Ascending aorta (tissue), 2 donors: ENCODE data around the gene RALGPS1. TPM values are rescaled to one million over a fixed set of nuclear protein-coding genes. Genes with fewer than 3 reads are reported as not detected.
A peak's percentile ranks its signal among the peaks of the same experiment; 100 is the strongest.

Experiments
- DNase-seq, 2 donors: peaks; one replicate each; pipeline ENCODE4 v3.0.0-alpha.2; 2019; ENCODE audit warnings: low spot score in 2 of 2
- H3K27ac ChIP-seq, 2 donors: fragments of 200-600 bp; sonication (generic); one replicate each; pipeline ENCODE4 v1.5.1; 2016 to 2017; ENCODE audit warnings: mild to moderate bottlenecking in 1 of 2
- H3K27me3 ChIP-seq: fragments of 200-600 bp; sonication (generic); one replicate; pipeline ENCODE4 v1.5.1; 2017
- H3K36me3 ChIP-seq, 2 donors: fragments of 200-600 bp; sonication (generic); one replicate each; pipeline ENCODE4 v1.5.1; 2016
- H3K4me1 ChIP-seq, 2 donors: fragments of 200-600 bp; sonication (generic); one replicate each; pipeline ENCODE4 v1.5.1; 2016 to 2017; ENCODE audit warnings: mild to moderate bottlenecking in 1 of 2
- H3K4me3 ChIP-seq, 2 donors: fragments of 200-600 bp; sonication (generic); one replicate each; pipeline ENCODE4 v1.5.1; 2016 to 2017; ENCODE audit warnings: mild to moderate bottlenecking in 1 of 2
- H3K9me3 ChIP-seq, 2 donors: fragments of 200-600 bp; sonication (generic); one replicate each; pipeline ENCODE4 v1.5.1; 2016
- intact Hi-C: fragments of 100-400 bp; cut with DNase I; formaldehyde crosslinking; loops from one replicate; pipeline ENCODE4 v1.15.1; 2023
- total RNA-seq: library from RNA; depleted of rRNA; stranded (reverse); fragments of >200 nt; gene quantifications from one replicate; pipeline ENCODE4 v1.1.0, GENCODE V29; 2016
- TF ChIP-seq, protein P1 (sequence below), 3 experiments: fragments of 200-600 bp in 2 of 3; fragments of 450-650 bp in 1 of 3; sonication (generic) in 2 of 3; IDR thresholded peaks; one replicate each; pipeline ENCODE4 v1.5.1; 2016 to 2019; ENCODE audit warnings: antibody characterized with exemption in 3 of 3, mild to moderate bottlenecking in 1 of 3, moderate library complexity in 1 of 3

The RALGPS1 gene
- total RNA-seq, 1 donor from 2014 or later = 9.8 TPM

GRCh38 chr9:127116957-127117356 lies 202.4 kb downstream of the RALGPS1 start:
- H3K4me3 ChIP-seq = no peak overlapping the region
- H3K36me3 ChIP-seq = peaks cover 0 to 2% of the 10 kb centered on the region in 2 donors
- no peak for DNase-seq
- no peaks in the 10 kb centered on the region for H3K9me3 ChIP-seq
- TF ChIP-seq, protein P1, sequence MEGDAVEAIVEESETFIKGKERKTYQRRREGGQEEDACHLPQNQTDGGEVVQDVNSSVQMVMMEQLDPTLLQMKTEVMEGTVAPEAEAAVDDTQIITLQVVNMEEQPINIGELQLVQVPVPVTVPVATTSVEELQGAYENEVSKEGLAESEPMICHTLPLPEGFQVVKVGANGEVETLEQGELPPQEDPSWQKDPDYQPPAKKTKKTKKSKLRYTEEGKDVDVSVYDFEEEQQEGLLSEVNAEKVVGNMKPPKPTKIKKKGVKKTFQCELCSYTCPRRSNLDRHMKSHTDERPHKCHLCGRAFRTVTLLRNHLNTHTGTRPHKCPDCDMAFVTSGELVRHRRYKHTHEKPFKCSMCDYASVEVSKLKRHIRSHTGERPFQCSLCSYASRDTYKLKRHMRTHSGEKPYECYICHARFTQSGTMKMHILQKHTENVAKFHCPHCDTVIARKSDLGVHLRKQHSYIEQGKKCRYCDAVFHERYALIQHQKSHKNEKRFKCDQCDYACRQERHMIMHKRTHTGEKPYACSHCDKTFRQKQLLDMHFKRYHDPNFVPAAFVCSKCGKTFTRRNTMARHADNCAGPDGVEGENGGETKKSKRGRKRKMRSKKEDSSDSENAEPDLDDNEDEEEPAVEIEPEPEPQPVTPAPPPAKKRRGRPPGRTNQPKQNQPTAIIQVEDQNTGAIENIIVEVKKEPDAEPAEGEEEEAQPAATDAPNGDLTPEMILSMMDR (IDR thresholded peaks at IDR 0.05) = no peak
- H3K27ac ChIP-seq = no peak overlapping the region
- intact Hi-C loops = no loop called here
- H3K27me3 ChIP-seq = no peaks in the 10 kb centered on the region
- H3K4me1 ChIP-seq = peaks cover 2 to 24% of the 10 kb centered on the region in 2 donors

GRCh38 chr9:127117801-127118200 lies 203.2 kb downstream of the RALGPS1 start:
- no peaks in the 10 kb centered on the region for H3K27me3 ChIP-seq
- H3K27ac ChIP-seq = no peak overlapping the region
- no peak overlapping the region for H3K4me3 ChIP-seq
- H3K4me1 ChIP-seq = peaks cover 6 to 28% of the 10 kb centered on the region in 2 donors
- H3K36me3 ChIP-seq = peaks cover 0 to 2% of the 10 kb centered on the region in 2 donors
- intact Hi-C loops = no loop called here
- H3K9me3 ChIP-seq = no peaks in the 10 kb centered on the region
- TF ChIP-seq, protein P1 (IDR thresholded peaks at IDR 0.05) = no peak
- DNase-seq = no peak

DNA sequence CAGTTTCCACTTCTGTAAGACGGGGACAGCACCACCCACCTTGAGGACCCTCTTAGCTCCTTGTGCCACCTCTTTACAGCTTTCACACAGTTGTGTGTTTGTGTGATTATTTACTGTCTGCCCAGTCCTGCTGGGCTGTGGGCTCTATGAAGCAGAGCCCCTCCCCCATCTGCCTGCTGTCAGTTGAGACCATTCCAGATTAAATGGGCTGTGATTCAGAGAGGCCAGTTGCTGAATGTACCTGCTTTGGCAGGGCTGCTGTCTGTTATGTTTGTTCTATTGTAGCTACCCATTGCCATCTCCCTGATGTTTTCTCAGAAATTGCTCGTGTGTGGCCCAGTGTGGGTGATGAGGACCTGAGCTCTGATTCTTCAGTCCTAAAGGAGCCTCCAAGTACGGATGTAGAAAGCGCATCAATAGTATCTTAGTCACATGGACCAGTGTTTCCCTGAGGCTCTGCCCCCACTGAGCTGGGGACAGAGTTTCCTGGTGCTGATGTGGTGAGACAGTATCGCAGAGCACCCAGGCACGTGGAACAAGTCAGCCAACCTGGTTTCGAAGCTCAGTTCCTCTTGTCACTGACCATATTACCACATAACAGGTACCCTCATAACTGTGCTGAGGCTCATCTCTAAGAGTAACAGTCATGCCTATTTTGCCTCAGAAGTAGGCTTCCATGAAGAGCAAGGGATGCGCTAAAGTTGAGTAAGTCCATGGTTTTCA lies 204.2 kb downstream of the RALGPS1 start:
- Histone ChIP-seq H3K9me3 (no peaks in the 10 kb centered on the region), H3K4me3 (no peak overlapping the region), H3K36me3 (peaks cover 0 to 2% of the 10 kb centered on the region in 2 donors), H3K27me3 (no peaks in the 10 kb centered on the region), H3K4me1 (peaks cover 13 to 28% of the 10 kb centered on the region in 2 donors), H3K27ac (no peak overlapping the region)
- intact Hi-C loops = no loop called here
- DNase-seq = no peak
- TF ChIP-seq, protein P1 (IDR thresholded peaks at IDR 0.05) = no peak

DNA sequence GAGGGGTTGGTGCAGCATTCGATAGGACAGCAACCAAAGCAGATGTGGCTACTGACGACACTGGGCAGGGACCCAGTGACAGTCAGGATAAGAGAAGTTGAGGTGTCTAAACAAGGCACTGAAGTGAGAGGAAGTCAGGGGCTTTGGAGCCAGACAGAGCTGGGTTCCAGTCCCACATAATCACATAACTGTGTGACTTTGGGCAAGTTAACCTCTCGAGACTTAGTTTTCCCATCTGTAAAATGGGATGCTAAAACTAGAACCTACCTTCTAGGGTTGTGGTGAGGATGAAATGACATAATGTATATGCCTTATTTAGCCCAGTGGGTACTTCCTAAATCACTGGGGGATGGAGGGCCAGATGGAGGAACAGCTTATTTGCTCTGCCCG lies 204.7 kb downstream of the RALGPS1 start:
- Histone ChIP-seq H3K9me3 (no peaks in the 10 kb centered on the region), H3K4me1 (peaks cover 13 to 25% of the 10 kb centered on the region in 2 donors), H3K27ac (no peak overlapping the region), H3K36me3 (peaks cover 0 to 2% of the 10 kb centered on the region in 2 donors), H3K27me3 (no peaks in the 10 kb centered on the region), H3K4me3 (no peak overlapping the region)
- TF ChIP-seq, protein P1 (IDR thresholded peaks at IDR 0.05) = no peak
- no peak for DNase-seq
- intact Hi-C loops = no loop called here

- peak overlapping the region; percentile 67 to 77 for H3K4me3 ChIP-seq
- DNase-seq = no peak
- intact Hi-C loops = loop anchor here (2.0 to 5.0 kb wide), 3 partner anchors 33 to 99 kb away; no protein-coding TSS in a partner anchor
- no peaks in the 10 kb centered on the region for H3K9me3 ChIP-seq
- peaks cover 13 to 25% of the 10 kb centered on the region in 2 donors for H3K4me1 ChIP-seq
- TF ChIP-seq, protein P1 (IDR thresholded peaks at IDR 0.05) = no peak
- H3K27me3 ChIP-seq = no peaks in the 10 kb centered on the region
- H3K27ac ChIP-seq = peak overlapping the region; percentile 90 to 93
- H3K36me3 ChIP-seq = peaks cover 0 to 2% of the 10 kb centered on the region in 2 donors
These were observed 207.1 kb downstream of the RALGPS1 start for GRCh38 chr9:127121628-127122175.
